T-helper 1 cell treated with Interleukin-12 subunit alpha and Interleukin-12 subunit beta and Interleukin-4 antibody, amounts not matched to agents 30 ng/mL and 1 ng/mL, for 36 hours (primary cell): ENCODE data around the gene RUNX1. TPM values are rescaled to one million over a fixed set of nuclear protein-coding genes. Genes with fewer than 3 reads are reported as not detected.
"Not testable (repeated sequence)": the region's sequence is repeated elsewhere in the genome, so short reads cannot be mapped to it uniquely, and the experiment has no call there.

ENCODE experiments used
- intact Hi-C: fragments of 100-400 bp; cut with micrococcal nuclease; formaldehyde crosslinking; loops from one replicate; pipeline ENCODE4 v1.15.1; 2024
- total RNA-seq: library from RNA; stranded (reverse); gene quantifications from 2 replicates; pipeline ENCODE4 v1.2.3, GENCODE V29; 2022

Gene RUNX1
- total RNA-seq, 1 donor from 2014 or later, result 58.6 TPM

DNA sequence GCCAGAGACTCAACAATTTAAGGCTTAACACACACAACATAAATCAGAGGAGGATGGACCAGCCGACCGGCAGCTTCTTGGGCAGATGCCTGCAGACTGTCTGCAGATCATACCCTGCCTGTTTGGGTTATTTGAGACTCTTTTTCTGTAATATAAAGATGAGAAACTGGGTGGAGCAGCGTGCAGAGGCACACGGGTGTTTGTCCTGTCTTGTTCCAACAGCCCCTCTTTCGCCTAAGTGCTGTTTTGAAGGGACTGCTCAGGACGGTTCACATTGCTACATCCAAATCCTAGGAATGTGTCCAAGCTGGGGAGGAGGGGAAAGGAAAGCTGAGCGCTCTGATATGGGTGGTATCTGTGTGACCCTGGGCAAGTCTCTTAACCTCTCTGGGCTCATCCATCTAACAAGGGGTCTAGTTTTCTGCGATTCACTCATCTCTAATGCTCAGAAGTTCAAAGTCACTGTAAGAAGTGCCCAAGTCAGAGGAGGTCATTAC, 230.4 kb downstream of the RUNX1 start:
- intact Hi-C loops, result no loop called here

DNA sequence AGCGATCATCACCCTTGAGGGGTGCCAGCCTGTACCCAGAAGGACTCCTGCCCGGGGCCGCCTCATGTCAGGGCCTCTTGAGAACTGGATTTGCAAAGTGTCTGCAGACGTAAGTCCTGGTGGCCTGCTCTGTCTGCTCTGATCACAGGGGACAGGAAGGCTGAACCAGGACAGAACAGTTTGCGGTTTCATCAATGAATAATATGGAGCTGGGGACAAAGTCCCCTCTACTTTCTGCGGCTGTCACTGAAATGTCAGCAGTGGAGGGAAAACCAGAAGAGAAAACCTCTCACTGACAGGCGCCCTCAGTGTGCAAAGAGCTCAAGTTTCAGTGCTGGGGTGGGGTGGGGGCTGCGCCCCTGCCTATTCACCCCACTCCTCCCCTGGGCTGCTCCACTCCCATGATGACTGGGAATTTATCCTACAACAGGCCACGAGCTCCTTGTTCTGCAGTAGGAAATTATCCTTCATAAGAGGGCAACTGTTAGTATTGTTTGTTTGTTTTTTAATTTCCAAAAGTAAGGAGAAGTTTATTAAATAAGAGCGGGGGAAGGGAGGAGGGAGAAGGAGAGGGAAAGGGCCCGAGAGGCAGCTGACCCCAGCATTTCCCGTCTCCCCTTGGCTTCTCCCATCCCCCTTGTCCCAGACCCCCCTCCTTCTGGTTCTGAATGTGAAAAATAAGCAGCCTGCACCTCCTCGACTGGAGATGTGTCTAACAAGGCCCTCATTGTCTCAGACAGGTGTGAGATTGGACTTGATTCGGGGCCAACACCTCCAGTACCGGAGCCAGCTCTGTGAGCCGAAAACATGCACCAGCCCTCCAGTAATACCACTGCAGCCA, 231.1 kb downstream of the RUNX1 start:
- intact Hi-C loops, result no loop called here

DNA sequence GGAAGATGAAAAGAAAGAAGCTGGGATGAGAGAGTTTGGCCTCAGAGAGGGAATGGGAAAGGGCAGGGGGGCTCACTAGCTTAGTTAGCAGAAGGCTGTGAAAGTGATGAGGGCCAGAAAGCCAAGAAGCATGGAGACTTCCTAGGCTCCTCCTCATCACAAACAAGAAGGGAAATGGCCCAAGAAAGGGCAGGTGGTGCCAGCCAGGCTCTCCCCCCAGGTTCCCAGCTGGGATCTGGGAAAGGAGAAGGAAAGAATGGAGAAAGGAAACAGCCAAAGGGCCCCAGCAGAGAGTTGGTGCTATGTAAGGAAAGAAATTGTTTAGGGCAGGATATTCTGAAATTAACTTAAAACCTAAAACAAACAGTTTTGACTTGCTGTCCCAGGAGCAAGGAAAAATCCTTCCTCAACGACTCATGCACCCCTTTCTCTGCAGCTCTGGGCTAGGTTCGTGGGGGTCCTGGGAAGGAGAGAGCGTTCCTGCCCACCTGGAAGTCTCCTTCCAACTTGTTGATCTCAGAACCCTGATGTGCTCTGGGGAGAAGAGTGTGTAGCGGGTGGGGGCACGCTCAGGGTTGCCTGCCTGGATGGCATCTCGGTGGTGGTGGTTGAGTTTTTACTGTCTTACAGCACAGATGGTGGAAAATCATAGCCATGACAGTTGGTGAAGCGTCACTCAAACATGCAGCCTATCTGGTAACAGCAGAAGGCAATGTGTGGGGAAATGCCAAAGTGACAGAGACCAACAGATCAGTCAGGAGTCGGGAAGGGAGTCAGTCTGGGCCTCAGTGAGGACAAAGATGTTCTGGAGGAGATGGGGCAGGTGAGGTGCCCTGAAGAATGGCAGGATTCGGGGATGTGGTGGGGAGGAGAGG, 233.0 kb downstream of the RUNX1 start:
- intact Hi-C loops, result no loop called here

DNA sequence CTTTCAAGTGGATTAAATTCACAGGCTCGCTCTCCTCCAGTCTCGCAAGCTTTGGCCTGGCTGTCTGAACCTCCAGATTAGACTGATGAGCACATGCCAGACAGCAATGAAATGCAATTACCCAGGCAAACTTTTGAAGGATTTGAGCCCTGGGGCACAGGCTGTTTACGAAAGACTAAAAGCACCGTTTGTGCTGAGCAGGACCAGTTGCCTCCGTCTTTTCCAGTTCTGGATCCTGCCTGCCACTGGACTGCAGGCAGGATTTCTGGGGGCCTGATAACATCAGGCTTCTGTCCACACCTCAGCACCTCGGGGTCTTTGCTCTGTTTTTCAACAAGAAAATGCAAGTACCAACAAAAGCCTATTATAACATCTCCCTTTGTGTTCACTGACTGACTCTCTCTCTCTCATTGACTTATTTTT, 234.6 kb downstream of the RUNX1 start:
- intact Hi-C loops, result no loop called here

DNA sequence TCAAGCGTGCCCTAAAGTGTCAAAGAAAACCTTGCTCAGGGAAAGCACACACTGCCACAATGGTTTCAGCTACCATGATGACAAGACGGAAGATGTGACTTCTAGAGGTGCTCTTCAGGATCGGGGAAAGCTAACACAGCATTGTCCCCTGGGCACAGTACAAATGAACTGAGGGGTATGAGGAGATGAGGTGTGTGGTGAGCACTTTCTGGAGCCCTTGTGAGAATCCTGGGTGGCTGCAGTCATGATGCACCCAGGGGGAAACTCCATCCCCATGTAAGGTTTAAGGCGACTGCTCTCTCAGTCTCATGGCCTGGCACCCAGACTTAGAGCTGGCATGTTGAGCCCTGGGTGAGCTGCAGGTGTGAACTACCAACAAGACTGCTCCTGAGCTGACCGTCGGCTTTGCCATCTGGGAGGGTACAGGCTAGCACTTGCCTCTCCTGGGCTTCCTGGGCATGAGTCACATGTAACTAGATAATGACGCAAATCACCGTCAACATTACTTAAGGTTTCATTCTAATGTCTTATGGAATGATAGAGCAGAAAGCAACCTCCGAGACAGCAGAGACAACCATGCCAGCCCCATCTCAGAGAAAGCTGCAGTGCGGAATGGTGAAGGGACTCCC, 235.7 kb downstream of the RUNX1 start:
- intact Hi-C loops, result no loop called here

DNA sequence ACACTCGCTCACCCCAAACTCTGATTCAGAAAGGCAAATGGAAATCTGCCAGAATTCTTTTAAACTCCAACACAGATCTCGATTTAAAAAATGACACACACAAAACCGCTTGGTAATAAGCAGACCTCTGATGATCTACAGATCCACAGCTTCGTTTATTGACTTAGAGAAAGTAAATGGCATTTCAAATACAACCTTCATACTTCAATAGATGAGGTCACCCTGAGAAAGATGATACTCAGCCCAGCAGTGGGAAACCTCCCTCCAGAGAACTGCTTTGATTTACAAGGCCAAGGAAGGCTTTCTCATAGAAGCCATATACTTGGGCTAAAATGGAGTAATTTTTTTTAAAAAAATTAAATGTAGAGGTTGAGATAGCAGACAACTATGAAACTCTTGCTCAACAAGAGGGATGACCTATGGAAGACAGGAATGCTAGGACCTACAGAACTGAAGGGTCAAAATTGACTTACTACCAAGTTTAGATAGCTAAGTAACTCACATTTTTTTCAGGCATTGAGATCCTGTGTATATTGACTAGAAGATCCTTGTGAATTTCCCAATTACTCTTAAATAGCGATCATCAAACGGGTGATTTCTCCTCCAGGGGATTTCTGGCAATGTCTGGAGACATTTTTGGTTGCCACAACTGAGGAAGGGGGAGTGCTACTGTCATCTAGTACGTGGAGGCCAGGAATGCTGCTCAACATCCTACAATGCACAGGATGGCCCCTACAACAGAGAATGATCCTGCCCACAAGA, 236.4 kb downstream of the RUNX1 start:
- intact Hi-C loops, result no loop called here

DNA sequence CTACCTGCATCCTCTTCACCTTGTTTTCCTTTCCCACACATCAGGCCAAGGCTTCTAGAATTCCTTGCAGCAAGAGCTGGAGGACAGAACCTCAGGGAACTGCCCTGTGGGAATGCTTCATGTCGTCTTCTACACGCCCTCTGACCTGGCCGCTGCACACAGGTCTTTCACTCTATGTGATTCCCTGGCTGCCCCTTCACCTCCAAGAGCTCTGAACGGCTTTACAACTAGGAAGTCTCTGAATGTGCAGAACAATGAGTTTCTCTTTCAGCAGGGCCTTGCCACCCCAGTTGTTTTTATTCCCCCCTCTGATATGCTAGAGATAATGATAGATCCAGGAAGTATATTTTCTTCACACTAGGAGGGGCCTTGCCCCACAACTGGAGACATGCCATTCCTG, 237.7 kb downstream of the RUNX1 start:
- intact Hi-C loops, result no loop called here

DNA sequence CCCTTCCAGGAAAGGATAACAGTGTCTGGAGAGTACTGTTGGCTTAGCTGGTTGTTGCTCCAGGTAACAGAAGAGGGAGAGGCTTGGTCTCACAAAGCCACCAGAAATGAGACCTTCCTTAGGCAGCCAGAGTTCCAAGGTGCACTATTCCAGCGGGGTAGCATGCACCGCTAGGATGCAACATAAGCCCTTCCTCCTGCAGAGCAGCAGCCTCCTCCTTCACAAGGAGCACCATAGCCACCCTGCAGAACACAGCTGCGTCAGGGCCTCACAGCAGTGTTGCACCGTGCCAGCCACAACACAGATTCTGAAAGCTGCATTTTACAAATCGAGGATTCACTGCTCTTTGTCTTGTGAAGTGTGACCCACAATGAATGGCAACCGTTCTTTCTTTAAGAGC, 238.3 kb downstream of the RUNX1 start:
- intact Hi-C loops, result no loop called here

DNA sequence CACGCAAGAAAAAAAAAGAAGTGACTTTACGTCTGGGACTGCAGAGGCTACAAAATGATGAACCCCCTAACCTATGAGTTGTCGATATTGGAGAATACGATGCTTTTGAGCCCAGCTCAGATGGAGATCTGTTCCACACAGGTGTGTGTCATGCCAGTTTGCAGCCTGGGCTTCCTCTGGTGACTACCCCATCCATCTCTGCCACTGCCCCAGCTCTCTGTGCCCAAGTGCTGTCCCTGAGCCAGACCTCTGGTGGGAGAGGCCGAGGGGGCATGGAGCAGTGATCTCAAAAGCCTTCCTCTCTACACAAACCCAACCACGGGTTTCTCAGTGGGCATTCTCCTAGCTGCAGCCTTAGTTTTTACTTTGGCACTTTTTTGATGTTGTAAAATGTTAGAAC, 239.3 kb downstream of the RUNX1 start:
- intact Hi-C loops, result loop anchor here (5.0 kb wide), 3 partner anchors 57 to 172 kb away; no protein-coding TSS in a partner anchor

DNA sequence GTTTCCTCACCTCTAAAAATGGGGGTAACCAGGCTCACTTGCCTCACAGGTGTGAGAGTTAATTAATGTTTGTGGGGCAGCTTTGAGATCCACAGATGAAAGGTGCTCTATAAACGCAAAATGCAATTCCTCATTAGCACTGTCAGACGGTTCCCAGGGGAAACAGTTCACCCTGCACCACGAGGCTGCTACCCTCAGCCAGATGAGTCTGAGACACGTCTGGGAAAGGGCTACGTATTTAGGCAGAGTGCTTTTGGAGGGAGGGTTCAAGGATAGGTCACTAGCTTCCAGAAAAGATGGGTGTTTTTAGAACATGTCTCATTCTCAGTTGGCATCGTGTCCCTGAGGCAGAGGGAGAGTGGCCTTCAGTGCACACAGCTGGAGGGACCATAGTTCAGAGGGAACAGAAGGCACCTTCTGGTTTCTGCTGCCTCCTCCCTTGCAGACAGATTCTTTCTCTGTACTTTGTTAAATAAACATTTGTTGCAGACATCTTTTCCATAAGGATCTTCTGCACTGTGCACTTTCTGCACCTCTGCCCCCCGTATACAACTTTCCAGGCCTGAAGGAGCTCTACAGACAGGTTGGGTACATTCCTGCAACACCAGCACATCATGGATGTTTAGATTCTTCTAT, 240.4 kb downstream of the RUNX1 start:
- intact Hi-C loops, result loop anchor here (5.0 kb wide), 3 partner anchors 59 to 174 kb away; no protein-coding TSS in a partner anchor

DNA sequence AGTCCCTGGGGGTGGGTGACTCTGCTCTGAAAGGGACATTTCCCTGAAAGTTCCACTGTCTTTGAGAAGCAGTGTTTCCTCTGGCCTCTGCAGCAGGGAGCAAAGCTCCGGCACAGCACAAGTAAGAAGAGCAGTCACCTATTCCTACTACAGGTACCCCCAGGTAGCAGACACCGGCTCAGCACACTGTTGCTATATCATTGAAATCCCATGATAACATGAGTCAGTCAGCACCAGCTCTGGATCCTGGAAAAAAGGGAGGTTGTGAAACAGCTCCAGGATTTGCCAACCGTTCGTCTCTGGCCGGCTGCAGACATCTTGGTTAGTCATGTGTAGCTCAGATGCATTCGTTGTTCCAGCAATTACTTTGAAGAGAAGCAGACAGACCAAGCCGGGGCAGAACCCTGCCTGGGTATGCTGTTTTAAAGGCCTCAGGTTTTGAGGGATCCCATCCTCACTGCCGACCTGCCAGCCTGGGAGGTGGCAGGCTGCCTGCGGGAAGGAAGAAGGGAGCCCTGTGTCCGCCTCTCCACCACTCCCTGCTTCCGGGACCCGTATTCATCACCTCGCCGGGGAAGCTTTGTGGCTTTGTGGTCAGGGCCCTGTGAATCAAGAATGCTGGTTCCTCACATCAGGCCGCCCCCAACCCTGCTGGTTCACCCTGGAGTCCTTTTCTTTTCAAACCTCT, 241.1 kb downstream of the RUNX1 start:
- intact Hi-C loops, result loop anchor here (1.0 to 5.0 kb wide), 8 partner anchors 37 to 240 kb away; no protein-coding TSS in a partner anchor

DNA sequence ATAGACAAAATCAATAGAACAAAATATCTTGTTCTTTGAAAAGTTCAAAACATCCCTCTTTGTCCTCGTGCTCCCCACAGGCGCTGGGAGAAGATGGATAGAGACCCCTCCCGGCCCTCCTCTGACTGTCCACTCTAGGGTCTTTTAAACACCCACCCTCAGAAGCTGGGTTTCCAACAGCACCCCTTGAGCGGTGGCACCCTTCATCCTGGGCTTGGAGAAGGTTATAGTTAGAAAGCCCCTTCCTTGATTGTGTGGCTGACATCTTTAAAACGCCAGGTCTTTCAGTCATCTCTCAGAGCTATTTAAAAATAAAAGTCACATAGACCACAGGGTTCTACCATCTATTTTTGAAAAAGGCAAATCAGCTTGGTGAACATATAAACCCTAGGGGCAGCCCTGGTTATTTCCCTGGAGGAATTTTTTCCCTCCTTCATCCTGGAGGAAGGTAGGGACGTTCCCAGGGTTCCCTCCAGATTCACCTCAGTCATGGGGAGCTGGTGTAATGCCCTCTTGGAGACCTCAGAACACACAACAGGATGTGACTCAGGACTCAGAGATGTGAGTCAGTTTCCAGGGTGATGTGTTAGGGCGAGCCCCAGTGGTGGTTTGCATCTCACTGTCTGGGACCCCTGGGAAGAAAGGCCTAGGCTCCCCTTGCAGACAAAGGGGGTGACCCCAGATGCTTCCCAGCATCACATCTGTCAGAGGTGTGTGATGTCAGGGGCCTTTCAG, 241.8 kb downstream of the RUNX1 start:
- intact Hi-C loops, result loop anchor here (1.0 to 5.0 kb wide), 8 partner anchors 37 to 241 kb away; no protein-coding TSS in a partner anchor

DNA sequence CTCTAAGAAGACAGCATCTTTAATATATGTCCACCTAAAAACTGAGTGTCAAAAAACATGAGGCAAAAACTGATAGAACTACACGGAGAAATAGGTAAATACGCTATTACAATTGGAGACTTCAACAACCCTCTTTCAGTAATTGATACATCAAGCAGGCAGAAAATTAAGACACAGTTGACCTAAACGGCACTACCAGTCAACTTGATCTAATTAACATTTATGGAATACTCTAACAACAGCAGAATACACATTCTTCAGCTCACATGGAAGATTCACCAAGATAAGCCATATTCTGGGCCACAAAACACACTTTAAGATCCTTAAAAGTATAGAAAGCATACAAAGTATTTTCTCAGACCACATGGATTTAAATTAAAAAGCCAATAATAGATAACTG, 242.7 kb downstream of the RUNX1 start:
- intact Hi-C loops, result loop anchor here (2.0 to 5.0 kb wide), 4 partner anchors 38 to 176 kb away; no protein-coding TSS in a partner anchor

DNA sequence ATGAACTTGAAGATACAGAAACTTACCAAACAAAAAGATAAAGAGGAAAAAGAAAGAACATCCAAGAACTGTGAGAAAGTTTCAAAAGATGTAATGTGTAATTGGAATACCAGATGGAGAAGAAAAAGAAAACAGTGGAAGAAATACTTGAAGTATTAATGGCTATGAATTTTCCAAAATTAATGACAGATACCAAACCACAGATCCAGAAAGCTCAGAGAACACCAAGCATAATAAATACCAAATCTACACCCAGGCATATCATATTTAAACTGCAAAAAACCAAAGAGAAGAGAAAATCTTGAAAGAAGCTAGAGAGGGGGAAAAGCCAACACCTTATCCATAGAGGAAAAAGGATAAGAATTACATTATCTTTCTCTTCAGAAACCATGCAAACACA, 243.9 kb downstream of the RUNX1 start:
- intact Hi-C loops, result loop anchor here (5.0 kb wide), 3 partner anchors 62 to 177 kb away; no protein-coding TSS in a partner anchor

DNA sequence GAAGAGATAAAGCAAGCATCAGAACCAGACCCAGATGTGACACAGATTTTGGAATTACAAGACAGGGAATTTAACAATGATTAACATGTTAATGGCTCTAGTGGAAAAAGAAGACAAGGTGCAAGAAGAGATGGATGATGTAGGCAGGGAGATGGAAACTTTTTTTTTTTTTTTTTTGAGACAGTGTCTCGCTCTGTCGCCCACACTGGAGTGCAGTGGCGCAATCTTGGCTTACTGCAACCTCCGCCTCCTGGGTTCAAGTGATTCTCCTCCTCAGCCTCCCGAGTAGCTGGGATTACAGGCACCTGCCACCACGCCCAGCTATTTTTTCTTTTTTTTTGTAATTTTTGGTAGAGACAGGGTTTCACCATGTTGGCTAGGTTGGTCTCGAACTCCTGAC, 244.5 kb downstream of the RUNX1 start:
- intact Hi-C loops, result not testable (repeated sequence)

DNA sequence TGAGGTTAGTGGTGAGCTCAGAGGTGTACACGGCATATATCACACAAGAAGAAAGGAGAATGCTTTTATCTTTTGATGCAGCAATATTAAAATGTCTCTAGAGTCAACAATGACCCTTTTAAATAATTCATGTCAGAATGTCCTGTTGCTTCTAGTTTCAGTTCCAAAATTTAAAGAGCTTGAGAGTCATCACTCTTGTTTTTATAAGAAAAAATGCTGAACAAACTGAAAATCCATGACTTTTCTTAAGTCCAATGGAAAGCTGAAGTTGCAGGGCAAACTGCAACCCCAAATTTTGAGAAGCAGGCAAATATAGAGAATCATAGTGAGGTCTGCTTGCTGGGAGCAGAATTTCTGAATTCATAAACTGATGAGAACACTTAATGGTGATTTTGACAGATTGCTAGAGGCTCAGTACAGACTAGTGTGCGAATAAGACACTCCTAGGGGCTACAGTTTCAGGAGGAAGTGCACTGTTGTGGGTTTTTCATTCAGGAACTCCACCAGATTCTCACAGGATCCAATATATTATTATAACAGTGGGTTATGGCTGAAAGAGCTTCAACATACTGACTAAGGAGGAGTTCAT, 245.2 kb downstream of the RUNX1 start:
- intact Hi-C loops, result no loop called here

DNA sequence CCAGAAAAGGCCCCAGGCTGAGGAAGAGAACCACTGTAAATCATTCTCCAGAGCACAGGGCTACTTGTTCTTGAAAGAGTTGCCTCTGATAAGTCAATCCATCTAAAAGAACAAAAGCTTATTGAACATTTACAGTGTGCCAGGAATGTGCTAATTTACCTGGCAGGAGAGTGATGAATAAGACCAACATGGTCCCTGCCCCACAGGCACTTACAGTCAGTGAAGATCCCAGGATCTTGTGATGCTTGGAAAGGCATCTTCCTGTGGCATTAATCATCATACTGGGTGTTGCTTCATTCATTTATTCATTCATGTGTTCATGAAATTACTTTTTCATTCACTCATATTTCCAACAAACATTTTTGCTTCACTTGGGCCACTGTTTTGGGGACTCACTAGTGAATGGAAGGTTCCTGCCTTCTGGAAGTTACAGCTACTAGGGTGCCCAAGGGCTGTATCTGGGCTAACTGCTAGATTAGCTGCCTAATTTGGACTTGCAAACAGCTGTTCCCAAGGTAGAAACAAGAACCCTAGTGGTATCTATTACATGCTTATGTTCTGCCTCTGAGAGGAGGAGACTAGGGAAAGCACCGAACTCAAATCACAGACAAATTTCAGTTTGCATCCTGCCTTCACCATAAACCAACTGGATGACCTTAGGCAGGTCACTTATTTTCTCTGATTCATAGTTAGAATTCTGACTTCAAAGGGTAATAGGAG, 246.8 kb downstream of the RUNX1 start:
- intact Hi-C loops, result no loop called here
